Stimulated activated CD4-positive, alpha-beta T cell treated with anti-CD3 and anti-CD28 coated beads, TNF-alpha, amount 100 ng/mL, for 4 hours (primary cell): Measurements from ENCODE around the gene ITGA3.

Experiments used
- DNase-seq, 3 experiments: peaks; one replicate each; pipeline ENCODE4 v3.0.0-alpha.2; 2020; ENCODE audit warnings: low read depth in 3 of 3

The ITGA3 gene

GRCh38 chr17:50094243-50094752 is 38.4 kb downstream of the ITGA3 start:
- peak; percentile 77 to 91 (median 86) for DNase-seq

- DNase-seq, result peak; percentile 91 to 93 (median 91)
Observed at GRCh38 chr17:50094753-50095619, 39.1 kb downstream of the ITGA3 start, which contains the start of gene PDK2. Gene PDK2, plus strand, starts transcription at chr17:50095351. Its CDS starts 85 bp downstream, at chr17:50095436.

GRCh38 chr17:50095626-50096037 is 39.7 kb downstream of the ITGA3 start:
- DNase-seq, result no peak

- DNase-seq, result no peak
Observed at GRCh38 chr17:50096092-50096491, 40.2 kb downstream of the ITGA3 start.

GRCh38 chr17:50096758-50097157 is 40.8 kb downstream of the ITGA3 start:
- DNase-seq, result no peak

- DNase-seq, result no peak
Observed at GRCh38 chr17:50097455-50097854, 41.5 kb downstream of the ITGA3 start.

- no peak for DNase-seq
Observed at GRCh38 chr17:50097926-50098325, 42.0 kb downstream of the ITGA3 start.

- no peak for DNase-seq
Observed at GRCh38 chr17:50098583-50098982, 42.7 kb downstream of the ITGA3 start.

- no peak for DNase-seq
Observed at GRCh38 chr17:50099003-50099402, 43.1 kb downstream of the ITGA3 start.

- no peak for DNase-seq
Observed at GRCh38 chr17:50100480-50100883, 44.6 kb downstream of the ITGA3 start.

- DNase-seq, result no peak
Observed at GRCh38 chr17:50100921-50101345, 45.0 kb downstream of the ITGA3 start.

GRCh38 chr17:50101346-50102163 is 45.6 kb downstream of the ITGA3 start:
- DNase-seq, result no peak

- DNase-seq, result no peak
Observed at GRCh38 chr17:50102164-50102991, 46.5 kb downstream of the ITGA3 start.

GRCh38 chr17:50103252-50103651 is 47.3 kb downstream of the ITGA3 start:
- DNase-seq, result no peak

- DNase-seq, result no peak
Observed at GRCh38 chr17:50103941-50104340, 48.0 kb downstream of the ITGA3 start.

- no peak for DNase-seq
Observed at GRCh38 chr17:50105811-50106210, 49.9 kb downstream of the ITGA3 start.

GRCh38 chr17:50106393-50107131 is 50.7 kb downstream of the ITGA3 start:
- no peak for DNase-seq

GRCh38 chr17:50107790-50108414 is 52.0 kb downstream of the ITGA3 start:
- no peak for DNase-seq

GRCh38 chr17:50108556-50108955 is 52.6 kb downstream of the ITGA3 start:
- DNase-seq, result no peak

GRCh38 chr17:50109207-50109606 is 53.3 kb downstream of the ITGA3 start:
- DNase-seq, result no peak
